ENCODE measurements around the gene COL15A1.

The COL15A1 gene

GRCh38 chr9:99019510-99020331 is 76.0 kb downstream of the COL15A1 start:
- no peak for DNase-seq

- DNase-seq, result no peak
Observed at GRCh38 chr9:99020786-99021436, 77.2 kb downstream of the COL15A1 start.

DNA sequence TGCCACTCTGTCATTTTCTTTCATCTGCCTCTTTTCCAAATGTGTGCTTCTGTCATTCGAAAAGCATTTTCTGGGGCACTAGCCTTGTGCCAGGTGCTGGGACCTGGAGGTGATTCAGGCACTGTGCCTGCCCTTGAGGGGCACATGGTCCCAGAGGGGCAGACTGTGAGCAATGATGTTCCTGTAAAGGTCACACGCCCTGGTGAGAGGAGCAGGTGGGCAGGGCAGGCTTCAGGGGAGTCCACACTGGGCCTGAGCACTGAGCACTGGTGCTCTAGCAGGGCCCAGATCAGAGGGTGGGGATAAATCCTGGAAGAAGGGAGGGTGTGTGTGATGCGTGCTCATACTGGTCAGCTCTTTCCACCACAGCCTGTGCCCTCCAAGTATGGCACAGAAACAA is 77.8 kb downstream of the COL15A1 start:
- DNase-seq, result no peak

DNA sequence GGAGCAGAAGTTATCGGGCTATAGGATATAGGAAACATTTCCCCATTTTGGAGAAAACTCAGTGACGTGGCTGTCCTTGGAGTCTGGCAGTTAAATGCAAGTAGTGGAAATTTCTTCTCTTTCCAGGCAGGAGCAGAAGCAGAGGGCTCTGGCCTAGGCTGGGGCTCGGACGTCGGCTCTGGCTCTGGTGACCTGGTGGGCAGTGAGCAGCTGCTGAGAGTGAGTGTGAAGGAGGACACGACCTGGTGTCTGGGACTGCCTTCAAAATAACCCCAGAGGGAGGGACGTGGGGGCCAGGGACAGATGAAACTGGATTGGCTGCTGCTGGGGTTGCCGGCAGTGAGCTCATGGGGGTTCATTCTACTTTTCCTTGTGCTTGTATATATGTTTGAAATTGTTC is 79.5 kb downstream of the COL15A1 start:
- no peak for DNase-seq

DNA sequence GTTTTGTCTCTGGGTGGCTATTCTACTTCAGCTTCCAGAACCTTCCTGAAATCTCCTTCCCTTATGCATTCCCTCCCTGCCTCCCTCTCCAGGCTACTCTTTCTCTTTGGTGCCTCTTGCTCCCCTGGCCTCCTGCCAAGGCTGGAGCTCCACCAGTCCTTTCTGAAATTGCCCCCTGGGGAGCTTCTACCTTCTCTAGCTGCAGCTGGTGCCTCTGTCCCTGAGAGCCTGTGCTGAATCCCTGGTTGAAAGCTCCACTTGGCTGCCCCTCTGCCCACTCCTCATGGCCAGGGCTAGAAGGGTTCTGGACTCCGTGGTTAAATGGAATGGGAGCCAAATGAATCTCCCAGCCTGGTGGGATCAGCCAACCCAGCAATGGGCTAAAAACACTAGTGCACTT is 80.1 kb downstream of the COL15A1 start:
- no peak for DNase-seq

GRCh38 chr9:99024959-99025358 is 81.3 kb downstream of the COL15A1 start:
- no peak for DNase-seq

DNA sequence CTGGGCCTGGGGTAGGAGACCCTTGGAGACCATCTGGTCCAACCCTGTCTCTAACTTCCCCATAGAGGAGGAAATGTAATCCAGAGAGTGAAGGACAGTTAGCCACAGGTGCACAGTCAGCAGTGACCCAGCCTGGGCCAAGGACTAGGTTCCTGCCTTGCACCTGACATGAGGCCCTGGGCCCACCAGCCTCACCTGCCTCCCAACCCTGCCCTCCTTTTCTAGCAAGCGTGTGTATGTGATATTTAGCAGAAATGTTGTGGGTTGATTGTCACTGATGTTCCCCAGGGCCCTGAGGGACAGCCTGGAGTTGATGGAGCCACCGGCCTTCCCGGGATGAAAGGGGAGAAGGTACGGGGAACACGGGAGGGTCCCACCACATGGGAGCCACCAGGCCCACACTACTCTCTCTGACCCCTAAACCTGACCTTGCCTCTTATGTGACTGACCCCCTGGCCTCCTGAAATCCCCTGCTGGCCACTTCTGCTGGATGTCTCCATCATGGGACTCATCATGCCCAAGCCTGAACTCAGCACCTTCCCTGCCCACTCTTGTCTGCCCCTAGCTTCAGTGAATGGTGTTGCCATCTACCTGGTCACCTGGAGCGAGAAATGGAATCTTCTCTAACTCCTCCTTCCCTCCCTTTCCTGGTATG is 82.0 kb downstream of the COL15A1 start:
- no peak for DNase-seq

DNA sequence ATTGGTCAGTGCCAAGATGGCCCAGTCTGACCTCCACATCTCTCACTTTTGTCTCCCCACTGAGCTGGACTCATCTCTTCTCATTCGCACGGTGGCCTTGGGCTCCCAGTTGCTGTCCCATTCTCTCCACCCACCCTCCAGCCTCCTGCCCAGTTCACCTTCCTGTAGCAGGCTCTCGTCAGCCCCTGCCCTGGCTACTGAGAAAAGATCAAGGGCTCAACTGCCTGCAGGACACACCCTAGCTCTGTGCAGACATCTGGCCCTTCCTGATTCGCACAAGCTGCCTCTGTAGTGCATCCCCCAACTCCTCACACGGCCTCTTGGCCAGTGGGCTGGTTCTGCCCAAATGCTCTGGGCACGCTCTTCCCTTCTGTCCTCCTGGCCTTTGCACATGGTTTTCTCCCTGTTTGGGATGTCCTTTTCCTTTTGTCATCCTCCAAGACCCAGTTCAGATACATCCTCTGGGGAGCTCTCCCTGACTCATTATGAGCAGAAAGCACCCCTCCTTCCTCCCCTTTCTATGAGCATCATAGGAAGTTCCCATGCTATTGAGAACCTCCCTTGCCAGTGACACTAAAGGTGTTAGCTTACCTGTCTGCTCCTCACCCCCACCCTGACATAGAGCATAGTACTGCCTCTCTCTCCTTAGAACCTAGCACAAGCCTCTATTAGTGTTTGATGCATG is 82.7 kb downstream of the COL15A1 start:
- no peak for DNase-seq

- DNase-seq, result no peak
Observed at GRCh38 chr9:99026956-99027298, 83.2 kb downstream of the COL15A1 start.

DNA sequence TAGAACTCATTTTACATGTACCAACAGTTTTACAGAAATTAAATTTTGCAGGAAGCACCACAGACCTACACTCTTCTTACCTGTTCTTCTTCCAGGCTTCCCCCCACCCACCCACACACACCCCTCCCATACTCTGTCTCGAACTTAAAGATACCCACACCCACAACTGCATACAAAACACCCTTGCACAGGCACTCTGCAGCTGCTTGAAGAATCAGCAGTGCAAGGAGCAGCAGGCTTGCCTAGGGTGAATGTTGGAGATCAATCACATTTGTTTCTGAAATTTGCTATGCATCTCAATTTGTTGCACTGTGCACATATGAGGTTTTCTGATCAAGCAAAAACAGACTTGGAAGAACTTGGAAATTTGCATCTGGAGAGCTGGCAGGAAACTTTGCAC is 83.7 kb downstream of the COL15A1 start:
- DNase-seq, result no peak

DNA sequence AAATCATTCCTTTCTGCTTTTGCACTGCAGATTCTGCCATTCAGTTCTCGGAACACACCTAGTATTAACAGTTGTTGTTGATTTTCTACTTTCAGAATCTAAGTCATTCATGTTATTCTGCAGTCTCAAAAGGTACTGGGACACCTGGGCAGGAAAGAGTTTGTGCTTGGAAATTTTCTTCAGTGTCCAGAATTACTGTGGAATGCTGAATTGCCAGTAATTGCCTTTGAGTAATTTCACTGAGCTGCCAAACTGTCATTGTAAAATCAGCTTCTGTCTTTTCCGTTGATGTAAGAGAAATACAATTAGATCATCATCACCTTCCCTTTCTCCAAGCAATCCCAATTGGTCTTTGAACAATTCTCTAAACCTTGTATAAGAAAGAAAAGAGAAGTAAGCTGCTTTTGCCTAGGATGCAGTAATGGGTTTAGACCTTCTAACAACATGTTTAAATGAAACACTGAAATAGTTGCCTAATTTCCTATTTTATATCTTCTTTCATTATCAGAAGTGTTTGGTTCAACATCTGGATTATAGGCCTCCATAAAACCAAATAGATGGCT is 85.5 kb downstream of the COL15A1 start:
- DNase-seq, result no peak

GRCh38 chr9:99030092-99030511 is 86.4 kb downstream of the COL15A1 start:
- DNase-seq, result no peak

DNA sequence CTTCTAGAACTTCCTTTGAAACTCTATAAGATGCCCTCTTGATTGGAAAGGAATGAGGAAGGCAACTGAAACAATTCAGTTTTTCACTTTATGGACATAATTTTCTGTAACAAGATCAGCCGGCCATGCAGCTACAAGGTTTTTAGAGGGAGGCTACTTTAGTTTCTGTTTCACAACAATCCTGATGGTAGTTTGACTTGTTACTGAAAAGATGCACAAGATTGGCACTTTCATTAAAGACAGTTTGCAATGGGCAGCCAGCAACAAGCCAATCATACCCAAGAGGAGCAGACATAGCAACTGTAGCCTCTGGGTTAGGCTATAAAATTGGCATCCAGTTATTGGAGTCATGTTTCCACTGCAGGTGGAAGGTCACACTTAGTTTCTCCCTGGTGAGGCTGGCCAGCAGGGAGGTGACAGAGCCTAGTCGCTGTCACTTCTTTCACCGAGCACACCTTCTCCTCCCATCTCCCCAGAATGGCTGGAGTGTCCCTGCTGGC is 87.0 kb downstream of the COL15A1 start:
- DNase-seq, result no peak

GRCh38 chr9:99031319-99031718 is 87.6 kb downstream of the COL15A1 start:
- DNase-seq, result no peak

GRCh38 chr9:99031994-99032393 is 88.3 kb downstream of the COL15A1 start:
- no peak for DNase-seq

DNA sequence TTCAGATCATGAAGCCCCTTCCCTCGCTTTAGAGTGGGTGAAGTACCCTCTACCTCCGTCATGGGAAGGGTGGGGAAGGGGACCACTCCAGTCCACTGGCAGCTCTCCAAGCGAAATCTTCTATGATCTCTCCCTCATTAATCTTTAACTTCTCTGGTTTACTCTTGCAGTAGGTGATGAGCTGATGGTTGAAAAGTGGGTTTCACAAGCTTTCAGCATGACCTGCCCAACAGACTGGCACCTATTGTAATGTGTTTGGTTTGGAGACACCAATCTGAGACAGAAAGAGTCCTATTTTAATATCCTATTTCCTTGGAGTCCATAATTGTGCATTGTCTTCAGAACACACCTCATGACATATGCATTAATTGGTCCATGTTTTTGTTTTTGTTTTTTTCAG is 90.4 kb downstream of the COL15A1 start:
- DNase-seq, result no peak

DNA sequence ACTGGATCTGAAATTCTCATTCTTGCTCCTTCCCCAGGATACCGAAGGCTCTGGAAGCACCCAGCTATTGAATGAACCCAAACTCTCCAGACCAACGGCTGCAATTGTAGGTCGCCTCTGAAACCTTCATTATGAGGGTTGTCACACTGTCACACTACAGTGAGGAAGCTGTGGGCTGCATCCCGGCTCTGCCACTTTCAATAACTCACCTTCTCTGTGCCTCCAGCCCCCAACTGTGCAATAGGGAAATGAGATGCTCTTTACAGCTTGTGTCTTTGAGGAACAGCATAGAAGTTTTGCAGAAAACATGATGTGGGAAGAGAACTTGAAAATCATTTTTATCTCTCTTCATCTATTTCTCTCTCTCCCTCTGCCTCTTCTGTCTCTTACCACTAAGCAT is 91.6 kb downstream of the COL15A1 start:
- DNase-seq, result no peak

GRCh38 chr9:99037769-99038483 is 94.2 kb downstream of the COL15A1 start:
- no peak for DNase-seq

DNA sequence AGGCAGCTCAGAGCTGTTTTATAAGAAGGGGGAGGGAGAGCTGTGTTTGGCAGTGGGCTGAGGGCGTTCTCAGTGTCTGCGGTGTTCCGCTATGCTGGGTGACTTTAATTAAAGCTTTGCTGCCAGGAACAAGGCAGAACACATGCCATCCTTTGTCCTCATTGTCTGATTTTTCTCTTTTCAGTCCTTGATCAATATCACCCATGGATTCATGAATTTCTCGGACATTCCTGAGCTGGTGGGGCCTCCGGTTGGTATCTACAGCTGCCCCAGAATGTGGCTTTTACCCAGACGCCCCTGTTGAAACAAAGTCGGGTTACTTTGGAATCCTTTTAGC is 94.7 kb downstream of the COL15A1 start:
- no peak for DNase-seq

DNA sequence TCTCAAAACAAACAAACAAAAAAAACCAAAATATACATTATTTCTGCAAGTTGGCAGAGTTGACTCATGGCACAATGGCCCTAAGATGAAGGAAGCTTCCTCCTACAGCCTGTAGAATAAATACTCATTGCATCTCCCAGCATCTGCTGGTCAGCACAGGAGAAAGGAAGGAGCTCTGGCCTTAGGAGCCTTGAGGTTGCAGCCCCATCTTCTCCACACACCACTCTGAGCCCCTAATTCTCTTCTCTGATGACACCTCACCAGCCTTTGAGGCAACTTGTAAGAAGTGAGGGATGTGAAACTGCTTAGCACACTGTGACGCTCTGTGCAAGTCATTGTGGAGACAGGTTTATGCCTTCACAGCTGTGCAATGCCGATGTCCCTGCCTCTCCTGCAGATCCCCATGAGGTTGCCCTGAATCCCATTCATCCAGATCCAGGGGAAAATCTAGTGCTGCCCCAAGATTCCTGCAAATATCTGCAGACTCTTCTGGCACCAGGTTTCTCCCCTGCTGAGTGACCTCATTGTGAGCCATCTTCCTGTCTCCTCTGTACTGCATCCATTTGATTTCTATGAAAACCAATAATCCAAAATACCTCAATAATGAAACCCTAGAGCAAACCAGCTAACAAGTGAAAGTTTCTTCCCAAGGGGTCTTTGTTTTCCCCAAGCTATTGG is 95.9 kb downstream of the COL15A1 start:
- DNase-seq, result no peak

GRCh38 chr9:99040251-99040900 is 96.7 kb downstream of the COL15A1 start:
- DNase-seq, result no peak

Measured in GDM1 (cell line).